ENCODE data around the gene PEX14. TPM values are rescaled to one million over a fixed set of nuclear protein-coding genes. Genes with fewer than 3 reads are reported as not detected.
"Not testable (repeated sequence)": the region's sequence is repeated elsewhere in the genome, so short reads cannot be mapped to it uniquely, and the experiment has no call there.

The PEX14 gene
- 19.2 and 22.2 TPM in 2 replicates for total RNA-seq

DNA sequence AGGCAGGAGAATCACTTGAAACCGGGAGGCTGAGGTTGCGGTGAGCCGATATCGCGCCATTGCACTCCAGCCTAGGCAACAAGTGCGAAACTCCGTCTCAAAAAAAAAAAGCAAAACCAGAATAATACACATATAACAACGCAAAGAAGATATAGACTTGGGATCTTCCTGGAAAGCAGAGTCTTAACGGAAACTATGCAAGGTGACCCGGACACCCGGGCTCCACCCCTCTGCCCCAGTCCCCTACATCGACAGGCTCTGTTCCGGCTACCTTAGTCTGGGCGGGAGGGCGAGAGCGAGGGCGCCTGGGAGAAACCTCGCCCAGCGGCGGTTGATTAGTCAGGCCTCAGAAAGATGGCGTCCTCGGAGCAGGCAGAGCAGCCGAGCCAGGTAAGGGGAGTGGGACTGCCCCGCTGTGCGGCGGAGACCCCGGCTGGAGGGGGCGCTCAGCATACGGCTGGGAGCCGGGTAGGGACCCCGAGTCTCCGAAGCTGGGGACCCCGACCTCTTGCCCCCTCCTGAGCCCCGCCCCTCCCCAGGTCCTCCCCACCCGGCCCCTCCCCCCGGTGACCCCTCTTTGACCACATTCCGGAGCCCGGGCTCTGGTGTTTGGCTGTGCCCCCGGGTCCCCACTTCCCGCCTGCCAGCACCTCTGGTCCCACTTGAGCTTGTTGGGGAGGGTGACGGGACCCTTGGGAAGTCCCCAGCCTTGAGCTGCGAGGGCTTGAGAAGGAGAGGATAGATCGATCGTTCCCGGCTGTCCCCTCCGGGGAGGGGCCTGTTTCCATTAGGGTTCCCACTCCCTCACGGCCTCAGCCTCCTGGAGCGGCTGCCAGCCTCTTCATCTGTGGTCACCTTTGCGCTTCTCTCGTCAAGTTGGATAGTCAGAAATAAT lies at the start of gene PEX14:
PEX14 (plus strand) TSS at position 338 of the 895 bp plus-strand sequence; CDS start at position 355, 17 bp downstream.
- H3K4me3 ChIP-seq (ENCODE audit: low read depth, low read length): peak within 1 kb of the TSS; percentile 91
- TF ChIP-seq CTCF (conservative IDR thresholded peaks at IDR 0.05; ENCODE audit: low read depth, low read length): no peak
- DNase-seq (ENCODE audit: low read depth): no peak

GRCh38 chr1:10425826-10426534 lies 48.8 kb upstream of the PEX14 start:
- DNase-seq (ENCODE audit: low read depth); H3K4me3 ChIP-seq (ENCODE audit: low read depth, low read length): not testable (repeated sequence)

GRCh38 chr1:10426535-10426848 lies 48.3 kb upstream of the PEX14 start:
- not testable (repeated sequence) for DNase-seq (ENCODE audit: low read depth)

GRCh38 chr1:10428984-10429383 lies 45.8 kb upstream of the PEX14 start:
- DNase-seq (ENCODE audit: low read depth): no peak
- H3K4me3 ChIP-seq (ENCODE audit: low read depth, low read length): no peak overlapping the region
- TF ChIP-seq CTCF (conservative IDR thresholded peaks at IDR 0.05; ENCODE audit: low read depth, low read length): no peak

More at GRCh38 chr1:10426535-10426848, 48.3 kb upstream of the PEX14 start:
- not testable (repeated sequence) for H3K4me3 ChIP-seq (ENCODE audit: low read depth, low read length)

DNA sequence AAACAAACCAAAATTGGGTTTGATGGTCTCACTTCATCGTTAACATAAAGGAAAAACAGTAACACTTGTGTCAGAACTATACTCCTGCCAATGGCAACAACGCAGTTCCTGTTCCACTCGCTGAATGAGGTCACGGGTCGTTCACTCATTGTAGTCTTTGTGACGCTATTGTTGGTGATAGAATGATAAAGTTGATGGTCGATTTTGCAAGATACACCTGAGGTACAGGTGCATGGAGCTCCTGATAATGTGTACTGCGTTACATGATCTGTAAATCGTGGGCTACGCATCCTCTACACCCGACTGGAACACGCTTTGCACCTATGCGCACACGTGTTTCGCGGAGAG lies 44.9 kb upstream of the PEX14 start:
- no peak for DNase-seq (ENCODE audit: low read depth)
- H3K4me3 ChIP-seq (ENCODE audit: low read depth, low read length): peak overlapping the region; percentile 97
- TF ChIP-seq CTCF (conservative IDR thresholded peaks at IDR 0.05; ENCODE audit: low read depth, low read length): no peak

DNA sequence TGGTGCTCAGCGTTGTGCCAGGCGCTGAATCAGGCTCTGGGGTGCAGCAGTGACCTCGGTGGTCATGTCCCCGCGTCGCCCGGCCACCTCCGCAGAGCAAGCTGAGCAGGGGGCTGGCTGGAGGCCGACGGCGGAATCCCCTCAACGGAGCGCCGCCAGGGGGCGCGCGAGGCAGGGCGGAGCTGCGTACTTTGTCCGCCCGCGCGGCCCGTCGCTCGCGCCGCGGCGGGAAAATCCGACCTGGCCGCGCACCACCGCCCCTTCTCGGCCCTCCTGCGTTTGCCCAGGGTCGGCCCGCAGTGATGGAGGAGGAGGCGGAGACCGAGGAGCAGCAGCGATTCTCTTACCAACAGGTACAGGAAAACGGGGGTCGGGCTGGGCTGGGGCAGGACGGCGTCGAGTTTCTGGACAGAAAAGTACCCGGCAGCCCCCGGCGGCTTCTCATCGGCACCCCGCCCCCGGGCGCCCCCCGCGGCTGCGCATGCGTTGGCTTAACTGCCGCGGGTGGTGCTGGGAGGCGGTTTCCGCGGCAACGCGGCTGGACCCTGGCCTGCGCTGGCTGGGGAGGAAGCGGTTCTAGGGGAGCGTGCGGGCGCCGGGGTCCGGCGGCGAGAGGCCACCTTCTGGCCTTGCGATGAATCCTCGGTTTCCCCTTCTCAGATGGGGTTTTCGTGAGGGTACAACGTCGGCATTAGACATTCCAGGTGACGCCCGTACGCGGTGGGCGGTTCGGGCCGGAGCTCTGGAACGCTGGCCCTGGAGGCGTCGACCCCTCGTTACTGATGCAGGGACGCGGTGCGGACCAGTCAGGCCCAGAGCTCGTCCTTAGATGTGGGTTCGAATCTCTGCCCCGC lies 44.3 kb upstream of the PEX14 start, which contains the start of gene CENPS:
CENPS (plus strand) TSS at position 218 of the 854 bp plus-strand sequence; CDS start at position 303, 85 bp downstream.
- peak within 1 kb of the TSS; percentile 97 for H3K4me3 ChIP-seq (ENCODE audit: low read depth, low read length)
- no peak for DNase-seq (ENCODE audit: low read depth)
- peak; percentile 77 for TF ChIP-seq CTCF (conservative IDR thresholded peaks at IDR 0.05; ENCODE audit: low read depth, low read length)

- DNase-seq (ENCODE audit: low read depth): no peak
- H3K4me3 ChIP-seq (ENCODE audit: low read depth, low read length): peak overlapping the region; percentile 97
- no peak for TF ChIP-seq CTCF (conservative IDR thresholded peaks at IDR 0.05; ENCODE audit: low read depth, low read length)
These were observed 43.5 kb upstream of the PEX14 start for GRCh38 chr1:10431070-10431730.

Data from epithelial cell of proximal tubule (primary cell).